Stimulated activated naive CD4-positive, alpha-beta T cell (primary cell): Measurements from ENCODE around the gene SCML2.
"Not testable (repeated sequence)": the region's sequence is repeated elsewhere in the genome, so short reads cannot be mapped to it uniquely, and the experiment has no call there.

Source experiments
- DNase-seq, 6 experiments: peaks; one replicate each; lab custom pipeline; 2025; lab: John Stamatoyannopoulos, UW

SCML2 gene

GRCh38 chrX:18271309-18271708, 83.2 kb downstream of the SCML2 start:
- no peak for DNase-seq

GRCh38 chrX:18255059-18255458, 99.4 kb downstream of the SCML2 start:
- no peak for DNase-seq

- DNase-seq, result no peak
Observed at GRCh38 chrX:18252644-18253359, 101.7 kb downstream of the SCML2 start.

- not testable (repeated sequence) for DNase-seq
Observed at GRCh38 chrX:18229646-18230045, 124.8 kb downstream of the SCML2 start.

GRCh38 chrX:18228069-18228468, 126.4 kb downstream of the SCML2 start:
- no peak for DNase-seq

GRCh38 chrX:18227458-18227857, 127.0 kb downstream of the SCML2 start:
- DNase-seq, result no peak

- no peak for DNase-seq
Observed at GRCh38 chrX:18220786-18221185, 133.7 kb downstream of the SCML2 start, which contains the start of gene BEND2. Gene BEND2 (minus strand): TSS chrX:18220886. CDS start chrX:18220750, 136 bp downstream.

- DNase-seq, result peak in 1 of 6 experiments; percentile 11
Observed at GRCh38 chrX:18210470-18210869, 144.0 kb downstream of the SCML2 start.

GRCh38 chrX:18206657-18207056, 147.8 kb downstream of the SCML2 start:
- no peak for DNase-seq

- no peak for DNase-seq
Observed at GRCh38 chrX:18203631-18204030, 150.9 kb downstream of the SCML2 start.

- no peak for DNase-seq
Observed at GRCh38 chrX:18194688-18195087, 159.8 kb downstream of the SCML2 start.
